ENCODE data around the gene EVPLL.
"Not testable (repeated sequence)": the region's sequence is repeated elsewhere in the genome, so short reads cannot be mapped to it uniquely, and the experiment has no call there.

EVPLL gene

DNA sequence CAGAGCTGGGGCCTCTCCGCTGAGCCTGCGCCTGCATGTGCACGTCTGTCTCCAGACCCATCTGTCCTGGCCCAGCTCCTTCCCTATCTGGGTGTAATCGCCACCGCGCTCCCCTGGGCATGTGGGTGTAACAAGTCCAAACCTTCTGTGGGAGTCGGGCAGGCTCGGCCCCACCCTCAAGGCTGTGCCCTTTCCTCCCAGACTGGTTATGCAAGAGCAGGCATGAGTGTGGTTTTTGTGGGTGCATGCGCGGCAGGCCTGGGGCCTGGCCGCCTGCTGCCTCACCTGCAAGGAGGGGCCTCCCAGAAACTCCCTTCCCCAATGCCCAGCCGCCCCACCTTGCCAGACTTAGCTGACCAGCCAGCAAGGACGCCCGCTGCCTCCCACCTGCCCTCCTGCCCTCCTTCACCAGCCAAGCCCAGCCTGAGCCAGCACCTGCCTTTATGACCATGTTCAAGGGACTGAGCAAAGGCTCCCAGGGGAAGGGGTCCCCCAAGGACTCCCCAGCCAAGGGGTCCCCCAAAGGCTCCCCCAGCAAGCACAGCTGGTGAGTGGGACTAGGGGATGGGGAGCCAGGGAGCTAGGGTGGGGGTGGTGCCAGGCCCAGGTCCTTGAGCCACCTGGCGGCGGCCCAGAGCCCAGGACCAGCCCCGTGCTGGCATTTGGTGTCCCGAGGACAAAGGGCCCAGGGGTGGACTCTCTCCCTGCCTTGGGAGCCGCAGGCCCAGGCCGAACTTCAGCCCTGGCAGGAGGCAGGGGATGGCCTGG is at the start of gene EVPLL:
Gene EVPLL, plus strand, starts transcription at position 342 of the 768 bp plus-strand sequence. CDS start 3,160 bp downstream, outside the sequence.
- no peak for DNase-seq

DNA sequence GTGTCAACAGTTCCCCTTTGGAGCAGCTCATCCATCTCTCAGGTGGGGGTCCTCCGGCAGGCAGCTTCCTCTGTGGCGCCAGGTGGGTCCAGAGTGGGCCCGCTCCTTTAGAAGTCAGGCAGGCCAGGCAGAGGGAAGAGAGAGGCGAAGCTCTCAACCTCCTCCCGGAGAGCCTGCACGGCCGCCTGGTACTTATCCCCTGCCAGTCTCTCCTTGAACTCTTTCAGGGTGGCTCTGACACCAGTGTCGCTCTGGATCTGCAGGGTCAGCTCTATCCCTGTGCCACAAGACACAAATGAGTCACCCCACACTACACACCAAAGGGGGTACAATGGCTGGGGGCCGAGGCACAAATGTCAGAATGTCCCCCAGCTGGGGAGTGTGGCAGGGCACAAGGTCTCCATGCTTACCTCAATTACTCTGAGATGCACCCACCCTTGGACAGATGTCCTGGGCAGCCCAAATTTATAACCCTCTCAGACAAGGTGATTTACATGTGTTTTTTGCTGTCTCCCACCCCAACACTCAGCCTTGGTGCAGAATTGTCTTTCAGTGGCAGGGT is 48.9 kb upstream of the EVPLL start:
- DNase-seq: no peak

DNA sequence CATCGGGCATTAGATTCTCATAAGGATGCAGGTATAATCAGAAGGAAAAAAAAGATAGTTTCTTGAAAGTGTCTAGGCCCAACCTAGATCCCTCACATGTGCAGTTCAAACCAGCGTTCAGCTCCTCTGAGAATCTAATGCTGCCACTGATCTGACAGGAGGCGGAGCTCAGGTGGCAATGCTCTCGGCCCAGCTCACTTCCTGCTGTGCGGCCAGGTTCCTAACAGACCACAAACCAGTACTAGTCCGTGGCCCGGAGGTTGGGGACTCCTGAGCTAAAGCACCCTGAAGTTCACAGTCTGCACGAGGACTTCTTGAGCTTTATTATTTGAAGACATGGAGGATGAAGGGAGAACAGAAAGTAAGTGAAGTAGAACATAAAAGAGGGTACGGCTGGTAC is 45.7 kb upstream of the EVPLL start:
- no peak for DNase-seq

DNA sequence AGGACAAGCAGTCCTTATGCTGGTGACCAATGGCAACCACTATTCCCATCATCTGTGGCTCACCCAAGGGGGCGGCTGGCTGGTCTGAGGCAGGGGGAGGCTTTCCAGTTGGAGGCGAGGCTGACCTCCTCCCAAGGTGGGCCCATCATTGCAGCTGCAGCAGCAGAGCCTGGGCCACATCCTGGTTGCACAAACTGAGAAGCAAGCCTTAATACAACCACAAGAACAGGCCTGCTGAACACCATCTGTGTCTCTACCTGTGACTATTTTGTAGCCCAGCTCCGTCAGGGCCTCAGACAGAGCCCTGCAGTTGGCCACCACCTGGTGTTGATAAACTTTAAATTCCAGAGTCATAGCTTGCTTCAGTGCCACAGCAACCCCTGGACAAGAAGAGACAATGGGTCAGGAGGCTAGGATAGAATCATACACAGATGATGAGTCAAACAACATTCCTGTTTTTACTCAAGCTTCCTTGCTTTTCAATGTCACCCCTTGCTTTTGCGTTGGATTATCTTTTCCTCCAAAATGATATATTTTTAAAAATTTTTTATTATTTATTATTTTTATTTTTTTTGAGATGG is 44.6 kb upstream of the EVPLL start:
- no peak for DNase-seq

DNA sequence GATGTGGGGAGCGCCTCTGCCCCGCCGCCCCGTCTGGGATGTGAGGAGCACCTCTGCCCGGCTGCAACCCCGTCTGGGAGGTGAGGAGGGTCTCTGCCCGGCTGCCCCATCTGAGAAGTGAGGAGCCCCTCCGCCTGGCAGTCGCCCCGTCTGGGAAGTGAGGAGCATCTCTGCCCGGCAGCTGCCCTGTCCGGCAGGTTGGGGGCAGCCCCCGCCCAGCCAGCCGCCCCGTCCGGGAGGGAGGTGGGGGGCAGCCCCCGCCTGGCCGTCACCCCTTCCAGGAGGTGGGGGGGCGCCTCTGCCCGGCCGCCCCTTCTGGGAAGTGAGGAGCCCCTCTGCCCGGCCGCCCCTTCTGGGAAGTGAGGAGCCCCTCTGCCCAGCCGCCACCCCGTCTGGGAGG is 39.4 kb upstream of the EVPLL start:
- DNase-seq: not testable (repeated sequence)

DNA sequence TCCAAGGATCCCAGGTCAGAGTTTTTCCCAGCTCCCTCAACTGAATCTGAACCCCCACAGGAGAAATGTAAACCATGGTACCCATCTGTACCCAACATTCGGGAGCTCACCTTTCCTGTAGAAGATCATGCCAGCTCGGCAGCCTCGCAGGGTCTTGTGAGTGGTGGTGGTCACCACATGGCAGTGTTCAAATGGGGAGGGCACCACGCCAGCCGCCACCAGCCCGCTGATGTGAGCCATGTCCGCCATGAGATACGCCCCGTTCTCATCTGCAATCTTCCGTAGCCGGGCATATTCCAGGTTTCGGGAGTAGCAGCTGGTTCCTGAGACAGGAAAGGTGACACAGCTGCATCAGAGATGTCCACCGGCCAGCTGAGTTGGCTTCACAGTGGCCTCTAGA is 37.6 kb upstream of the EVPLL start:
- DNase-seq: no peak

DNA sequence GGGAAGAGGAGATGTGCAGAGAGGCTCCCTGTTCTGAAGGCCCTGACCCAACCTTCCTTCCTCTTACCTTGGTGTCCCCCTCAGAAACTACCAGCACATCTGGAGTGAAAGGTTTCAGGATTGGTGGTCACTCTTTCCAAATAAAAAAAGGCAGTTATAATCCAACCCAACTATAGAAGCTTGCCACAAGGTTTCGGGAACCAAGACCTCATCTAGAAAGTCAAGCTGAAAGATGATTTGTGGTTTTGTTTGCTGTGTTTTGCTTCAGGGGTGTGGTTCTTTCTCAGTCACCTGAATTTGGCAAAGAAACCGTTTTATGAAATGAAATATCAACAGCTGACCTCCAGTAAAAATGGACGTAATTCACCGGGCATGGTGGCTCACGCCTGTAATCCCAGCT is 33.6 kb upstream of the EVPLL start:
- DNase-seq: no peak

DNA sequence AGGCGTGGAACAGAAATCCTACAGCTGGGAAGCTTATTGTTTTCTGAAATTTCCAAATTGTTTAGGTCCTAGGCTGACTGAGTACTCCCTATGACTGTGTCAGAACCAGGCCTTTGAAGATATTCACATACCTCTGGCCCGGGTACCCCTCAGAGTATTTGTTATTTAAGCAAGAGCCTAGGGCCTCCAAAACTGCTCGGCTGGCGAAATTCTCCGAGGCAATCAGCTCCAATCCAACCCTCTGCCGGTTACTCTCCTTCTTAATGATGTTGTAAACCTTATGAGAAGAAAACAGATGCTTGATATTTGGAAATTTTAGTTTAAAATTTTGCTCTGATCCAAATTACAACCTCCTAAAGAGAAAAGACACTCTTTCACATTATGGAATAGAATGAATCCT is 24.0 kb upstream of the EVPLL start:
- DNase-seq: no peak

DNA sequence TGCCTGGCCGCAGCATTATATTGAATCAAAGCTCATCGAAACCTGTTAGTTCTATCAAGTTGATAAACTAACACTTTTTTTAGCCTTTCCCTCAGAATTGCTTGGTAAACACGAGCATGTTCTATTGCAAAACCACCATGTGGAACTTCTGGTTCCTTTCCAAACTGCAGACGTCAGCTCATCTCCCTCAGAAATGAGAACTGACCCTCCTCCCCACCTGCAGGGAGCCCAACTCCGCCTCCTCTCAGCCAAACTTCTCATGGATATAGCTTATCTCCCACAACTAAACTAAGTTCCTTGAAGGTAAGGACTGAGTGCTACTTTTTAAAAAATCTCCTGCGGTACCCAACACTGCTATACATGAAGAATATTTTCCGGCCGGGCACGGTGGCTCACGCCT is 21.0 kb upstream of the EVPLL start:
- DNase-seq: no peak

DNA sequence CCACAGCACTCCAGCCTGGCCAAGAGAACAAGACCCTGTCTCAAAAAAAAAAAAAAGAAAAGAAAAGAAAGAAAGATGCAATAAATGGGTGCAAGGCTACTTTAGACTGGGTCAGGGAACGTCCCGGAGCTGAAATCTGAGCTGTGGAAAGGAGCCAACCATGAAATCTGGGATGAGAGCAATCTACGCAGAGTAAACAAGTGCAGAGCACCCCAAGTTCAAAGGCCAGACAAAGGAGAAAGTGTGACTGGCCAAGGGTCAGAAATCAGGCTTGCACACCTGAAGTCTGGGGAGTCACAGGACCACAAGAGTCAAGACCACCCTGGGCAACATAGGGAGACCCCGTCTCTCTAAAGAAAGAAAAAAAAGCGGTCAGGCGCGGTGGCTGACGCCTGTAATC is 17.1 kb upstream of the EVPLL start:
- no peak for DNase-seq

DNA sequence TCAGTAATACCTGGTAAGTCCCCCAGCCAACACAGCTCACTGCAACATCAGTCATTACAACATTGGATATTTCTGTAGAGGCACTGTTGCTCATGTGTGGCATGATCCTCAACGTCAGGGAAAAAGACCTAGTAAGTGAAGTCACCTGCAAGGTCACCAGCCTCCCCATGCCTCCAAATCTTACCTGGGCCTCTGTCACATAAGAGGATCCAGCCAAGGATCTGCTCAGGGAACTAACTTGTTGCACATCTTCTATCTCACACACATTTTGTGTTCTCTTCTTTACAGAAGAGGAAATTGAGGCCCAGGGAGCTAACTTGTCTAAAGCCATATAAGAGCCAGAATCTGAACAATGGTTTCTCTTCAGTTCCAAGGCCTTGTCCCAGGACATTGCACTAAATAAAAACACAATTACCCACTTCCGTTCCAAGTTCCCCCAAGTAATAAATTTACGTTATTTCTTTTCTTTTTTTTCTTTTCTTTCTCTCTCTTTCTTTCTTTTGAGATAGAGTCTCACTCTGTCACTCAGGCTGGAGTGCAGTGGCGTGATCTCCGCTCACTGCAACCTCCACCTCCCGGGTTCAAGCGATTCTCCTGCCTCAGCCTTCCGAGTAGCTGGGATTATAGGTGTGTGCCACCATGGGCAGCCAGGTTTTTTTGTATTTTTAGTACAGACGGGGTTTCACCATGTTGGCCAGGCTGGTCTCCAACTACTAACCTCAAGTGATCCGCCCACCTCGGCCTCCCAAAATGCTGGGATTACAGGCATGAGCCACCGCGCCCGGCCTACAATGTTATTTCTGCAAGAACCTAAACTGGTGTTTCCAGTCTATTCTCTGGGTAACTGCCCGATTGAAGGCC is 15.5 kb upstream of the EVPLL start:
- no peak for DNase-seq

DNA sequence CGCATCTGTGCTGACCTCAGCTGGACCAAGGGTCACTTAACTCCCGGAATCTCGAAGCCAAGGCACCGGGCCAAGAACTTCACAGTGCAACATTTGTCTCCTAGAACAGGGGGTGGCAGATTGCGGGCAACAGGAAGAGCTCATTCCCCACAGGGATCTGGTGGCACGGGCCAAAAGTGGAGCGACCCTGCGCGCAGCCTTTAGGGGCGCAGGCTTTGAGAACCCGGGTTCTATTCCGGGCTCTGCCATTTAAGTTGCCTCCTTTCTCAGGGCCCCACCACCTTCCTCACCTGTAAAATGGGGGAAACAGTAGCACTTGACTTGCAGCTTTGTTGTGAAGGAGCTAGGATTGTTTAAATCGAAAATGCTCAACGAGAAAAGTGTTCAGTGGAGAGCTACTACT is 14.9 kb upstream of the EVPLL start:
- no peak for DNase-seq

DNA sequence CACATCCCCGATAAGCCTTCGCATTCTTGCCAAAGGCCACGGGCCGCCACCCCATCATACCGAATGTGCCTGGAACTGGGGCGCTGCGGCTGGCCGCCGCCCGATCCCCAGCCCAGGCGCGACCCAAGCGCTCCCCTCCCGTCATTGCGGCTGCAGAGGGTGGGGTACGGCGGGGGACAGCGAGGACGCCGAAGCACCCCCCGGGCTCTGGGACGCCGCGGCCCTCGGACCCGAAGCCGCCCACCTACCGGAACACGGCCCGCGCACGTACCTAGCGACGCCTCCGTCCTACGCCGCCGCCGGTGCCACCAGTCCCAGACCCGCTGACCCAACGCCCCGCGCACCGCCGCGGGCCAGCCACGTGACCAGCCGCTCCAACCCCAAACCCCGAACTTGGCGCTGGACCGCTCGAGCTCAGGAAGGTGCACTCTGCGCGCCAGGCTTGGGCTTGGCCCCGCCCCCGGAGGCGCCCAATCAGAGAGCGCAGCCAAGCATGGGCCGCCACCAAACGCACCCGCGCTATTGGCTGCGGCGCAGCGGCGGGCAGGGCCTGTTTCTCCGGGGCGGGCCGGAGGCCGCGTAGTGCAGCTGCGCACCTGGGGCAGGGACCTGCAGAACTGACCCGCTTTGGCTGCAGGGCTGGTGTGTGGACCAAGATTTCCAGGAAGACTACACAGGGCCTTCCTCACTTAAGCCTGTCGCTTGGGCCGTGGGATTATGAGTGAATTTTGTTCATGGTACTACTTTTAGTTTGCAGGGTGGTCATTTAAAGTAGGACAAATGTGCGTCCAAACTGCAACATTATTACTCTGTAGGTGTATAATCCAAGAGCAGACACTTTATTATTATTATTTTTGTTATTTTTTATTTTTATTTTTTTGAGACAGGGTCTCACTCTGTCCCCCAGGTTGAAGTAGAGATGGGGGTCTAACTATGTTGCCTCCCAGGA is 14.2 kb upstream of the EVPLL start, which contains the start of gene SHMT1:
Gene SHMT1, minus strand, starts transcription at position 450 of the 949 bp plus-strand sequence. CDS start 7,569 bp downstream, outside the sequence.
- DNase-seq: peak; percentile 81

DNA sequence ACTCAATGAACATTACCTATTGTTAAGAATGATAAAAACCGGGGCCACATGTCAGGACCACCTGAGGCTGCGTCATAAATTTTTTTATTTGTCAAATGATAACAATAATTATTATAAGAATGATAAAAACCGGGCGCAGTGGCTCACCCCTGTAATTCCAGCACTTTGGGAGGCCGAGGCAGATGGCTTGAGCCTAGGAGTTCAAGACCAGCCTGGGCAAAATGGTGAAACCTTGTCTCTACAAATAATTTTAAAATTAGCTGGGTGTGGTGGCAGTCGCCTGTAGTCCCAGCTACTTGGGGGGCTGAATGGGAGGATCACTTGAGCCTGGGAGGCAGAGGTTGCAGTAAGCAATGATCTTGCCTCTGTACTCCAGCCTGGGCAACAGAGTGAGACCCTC is 13.4 kb upstream of the EVPLL start:
- DNase-seq: no peak

DNA sequence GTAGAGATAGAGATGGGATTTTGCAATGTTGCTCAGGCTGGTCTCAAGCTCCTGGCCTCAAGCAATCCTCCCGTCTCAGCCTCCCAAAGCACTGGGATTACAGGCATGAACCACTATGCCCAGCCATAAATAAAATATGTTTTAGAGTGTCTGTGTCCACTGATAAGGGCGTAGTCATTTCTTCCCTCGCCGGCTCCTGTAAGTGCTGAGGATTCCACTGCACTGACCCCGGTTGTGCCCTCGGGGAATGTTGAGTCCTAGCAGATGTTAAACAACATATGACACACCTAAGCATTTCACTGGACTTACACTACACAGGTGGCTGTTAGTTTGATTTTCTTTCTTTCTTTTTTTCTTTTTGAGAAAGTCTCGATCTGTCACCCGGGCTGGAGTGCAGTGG is 8.6 kb upstream of the EVPLL start:
- no peak for DNase-seq

DNA sequence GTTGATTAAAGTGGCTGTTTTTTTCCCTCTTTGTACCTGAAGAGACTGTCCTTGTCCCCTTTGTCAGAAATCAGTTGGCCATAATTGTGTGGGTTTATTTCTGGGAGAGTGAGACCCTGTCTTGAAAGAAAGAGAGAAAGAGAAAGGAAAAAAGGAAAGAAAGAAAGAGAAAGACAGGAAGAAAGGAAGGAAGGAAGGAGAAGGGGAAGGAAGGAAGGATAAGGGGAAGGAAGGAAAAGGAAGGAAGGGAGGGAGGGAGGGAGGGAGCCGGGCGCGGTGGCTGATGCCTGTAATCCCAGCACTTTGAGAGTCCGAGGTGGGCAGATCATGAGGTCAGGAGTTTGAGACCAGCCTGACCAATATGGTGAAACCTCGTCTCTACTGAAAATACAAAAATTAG is 6.8 kb upstream of the EVPLL start:
- no peak for DNase-seq

DNA sequence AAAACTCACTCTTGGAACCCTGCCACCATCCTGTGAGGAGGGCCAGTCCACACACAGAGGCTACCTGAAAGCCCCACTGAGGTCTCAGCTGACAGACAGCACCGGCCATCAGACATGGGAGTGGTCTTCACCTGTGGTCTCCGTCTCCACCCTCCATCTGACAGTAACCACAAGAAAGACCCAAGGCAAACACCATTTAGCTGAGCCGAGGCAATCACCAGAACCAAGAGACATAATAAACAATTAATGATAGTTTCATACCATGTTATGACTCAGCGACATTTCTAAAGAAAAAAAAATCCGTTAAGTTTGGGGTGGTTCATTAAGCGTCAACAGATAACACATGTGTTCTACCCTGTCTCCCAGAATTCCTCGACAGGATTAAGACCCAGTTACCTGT is 6.1 kb upstream of the EVPLL start:
- no peak for DNase-seq

DNA sequence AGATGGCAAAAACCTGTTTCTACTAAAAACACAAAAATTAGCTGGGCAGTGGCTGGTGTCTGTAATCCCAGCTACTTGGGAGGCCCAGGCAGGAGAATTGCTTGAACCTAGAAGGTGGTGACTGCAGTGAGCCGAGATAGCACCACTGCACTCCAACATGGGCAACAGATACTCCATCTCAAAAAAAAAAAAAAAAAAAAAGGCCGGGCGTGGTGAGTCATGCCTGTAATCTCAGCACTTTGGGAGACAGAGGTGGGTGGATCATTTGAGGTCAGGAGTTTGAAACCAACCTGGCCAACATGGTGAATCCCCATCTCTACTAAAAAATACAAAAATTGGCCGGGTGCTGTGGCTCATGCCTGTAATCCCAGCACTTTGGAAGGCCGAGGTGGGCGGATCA is 4.4 kb upstream of the EVPLL start:
- not testable (repeated sequence) for DNase-seq

DNA sequence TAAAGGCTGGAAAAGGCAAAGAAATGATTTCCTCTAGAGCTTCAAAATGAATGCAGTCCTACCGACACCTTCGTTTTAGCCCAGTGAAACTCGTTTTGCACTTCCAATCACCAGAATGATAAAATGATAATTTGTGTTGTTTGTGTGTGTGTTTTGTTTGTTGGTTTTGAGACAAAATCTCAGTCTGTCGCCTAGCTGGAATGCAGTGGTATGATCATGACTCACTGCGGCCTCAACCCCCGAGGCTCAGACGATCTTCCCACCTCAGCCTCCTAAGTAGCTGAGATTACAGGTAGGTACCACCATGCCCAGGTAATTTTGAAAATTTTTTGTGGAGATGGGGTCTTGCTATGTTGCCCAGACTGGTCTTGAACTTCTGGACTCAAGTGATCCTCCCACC is 3.4 kb upstream of the EVPLL start:
- DNase-seq: no peak

DNA sequence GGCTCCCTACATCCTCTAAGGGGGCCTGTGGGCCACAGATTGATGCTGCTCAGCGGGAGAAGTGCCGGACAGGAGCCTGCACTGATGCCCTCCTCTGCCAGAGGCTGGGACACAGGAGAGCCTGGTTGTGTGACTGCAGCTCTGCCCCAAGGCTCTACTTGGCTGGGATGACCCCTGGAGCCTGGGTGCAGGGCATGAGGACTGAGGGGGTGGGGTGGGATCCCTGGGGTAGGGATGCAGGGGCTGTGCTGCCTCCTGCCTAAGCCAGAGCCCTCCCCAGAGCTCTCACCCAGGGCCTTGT is 577 bp downstream of the EVPLL start:
- DNase-seq: no peak

DNA sequence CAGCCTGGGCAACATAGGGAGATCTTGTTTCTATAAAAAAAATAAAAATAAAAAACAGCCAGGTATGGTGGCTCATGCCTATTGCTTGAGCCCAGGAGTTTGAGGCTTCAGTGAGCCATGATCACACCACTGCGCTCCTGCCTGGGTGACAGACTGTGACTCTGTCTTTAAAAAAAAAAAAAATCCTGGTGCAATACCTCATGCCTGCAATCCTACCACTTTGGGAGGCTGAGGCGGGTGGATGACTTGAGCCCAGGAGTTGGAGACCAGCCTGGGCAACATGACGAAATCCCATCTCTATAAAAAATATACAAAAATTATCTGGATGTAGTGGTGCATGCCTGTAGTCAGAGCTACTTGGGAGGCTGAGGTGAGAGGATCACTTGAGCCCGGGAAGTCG is 1.0 kb downstream of the EVPLL start:
- DNase-seq: not testable (repeated sequence)
